Natural killer cell treated with Interleukin-12 subunit alpha and Interleukin-12 subunit beta and Interleukin-15 and Interleukin-18, amount 100 ng/mL, for 72 hours (primary cell): ENCODE measurements around the gene CTSC. TPM values are rescaled to one million over a fixed set of nuclear protein-coding genes. Genes with fewer than 3 reads are reported as not detected.
"Not testable (repeated sequence)": the region's sequence is repeated elsewhere in the genome, so short reads cannot be mapped to it uniquely, and the experiment has no call there.

Experiments
- ATAC-seq, 2 donors: fragments of 150-1000 bp; cut with Tn5 transposase in 1 of 2; sonication (Bioruptor Pico), chemical (Tn5 transposase) in 1 of 2; 2 replicates each; pipeline ENCODE4 v1.10.0; 2021
- DNase-seq: peaks from one replicate; pipeline ENCODE4 v3.0.0; 2022; ENCODE audit warnings: low spot score
- H3K27ac Mint-ChIP-seq, 2 donors: 1 replicate in 1 of 2; 2 replicates in 1 of 2; pipeline ENCODE4 v1.8.0; 2022; ENCODE audit warnings: mixed read lengths in 2 of 2, mild to moderate bottlenecking in 1 of 2, moderate library complexity in 1 of 2
- H3K27me3 Mint-ChIP-seq, 2 donors: 1 replicate in 1 of 2; 2 replicates in 1 of 2; pipeline ENCODE4 v1.8.0; 2022; ENCODE audit warnings: mixed read lengths in 2 of 2
- H3K36me3 Mint-ChIP-seq: one replicate; pipeline ENCODE4 v1.8.0; 2022; ENCODE audit warnings: mixed read lengths
- H3K4me1 Mint-ChIP-seq, 2 donors: 1 replicate in 1 of 2; 2 replicates in 1 of 2; pipeline ENCODE4 v1.8.0; 2022; ENCODE audit warnings: low read depth in 2 of 2, mixed read lengths in 2 of 2, mild to moderate bottlenecking in 1 of 2
- H3K4me3 Mint-ChIP-seq: one replicate; pipeline ENCODE4 v1.8.0; 2022; ENCODE audit warnings: mixed read lengths
- H3K9me3 Mint-ChIP-seq: 2 replicates; pipeline ENCODE4 v1.8.0; 2022; ENCODE audit warnings: mixed read lengths
- total RNA-seq, 2 donors: library from RNA; stranded (reverse); gene quantifications; one replicate each; pipeline ENCODE4 v1.2.3, GENCODE V29; 2022

The CTSC gene
- total RNA-seq, 2 donors from 2014 or later: 213 to 381 TPM

GRCh38 chr11:88340366-88340935 is 2.9 kb upstream of the CTSC start:
- H3K36me3 Mint-ChIP-seq: peaks cover 5% of the 10 kb centered on the region
- H3K4me1 Mint-ChIP-seq: peaks cover 53 to 60% of the 10 kb centered on the region in 2 donors
- ATAC-seq (no peak), DNase-seq (no peak)
- H3K9me3 Mint-ChIP-seq: no peaks in the 10 kb centered on the region
- H3K27me3 Mint-ChIP-seq: no peaks in the 10 kb centered on the region
- peak overlapping the region; percentile 82 to 100 for H3K27ac Mint-ChIP-seq
- H3K4me3 Mint-ChIP-seq: peak overlapping the region; percentile 93

- Mint-ChIP-seq H3K27ac (peak overlapping the region; percentile 82 to 100), H3K36me3 (peaks cover 20% of the 10 kb centered on the region), H3K27me3 (no peaks in the 10 kb centered on the region), H3K4me1 (peaks cover 41 to 62% of the 10 kb centered on the region in 2 donors), H3K9me3 (no peaks in the 10 kb centered on the region), H3K4me3 (peak overlapping the region; percentile 93)
- peak; percentile 86 for DNase-seq
- peak; percentile 72 to 83 for ATAC-seq
These were observed 592 bp upstream of the CTSC start for GRCh38 chr11:88337987-88338668.

GRCh38 chr11:88335284-88335683 is 2.3 kb downstream of the CTSC start:
- Mint-ChIP-seq H3K9me3 (no peaks in the 10 kb centered on the region), H3K36me3 (peaks cover 39% of the 10 kb centered on the region), H3K27ac (peak overlapping the region; percentile 82 to 100), H3K4me3 (peak overlapping the region; percentile 93), H3K4me1 (peaks cover 40 to 71% of the 10 kb centered on the region in 2 donors), H3K27me3 (no peaks in the 10 kb centered on the region)
- no peak for ATAC-seq
- no peak for DNase-seq

- no peak for DNase-seq
- peaks cover 50% of the 10 kb centered on the region for H3K36me3 Mint-ChIP-seq
- ATAC-seq: no peak
- H3K27me3 Mint-ChIP-seq: no peaks in the 10 kb centered on the region
- peaks cover 43 to 70% of the 10 kb centered on the region in 2 donors for H3K4me1 Mint-ChIP-seq
- H3K4me3 Mint-ChIP-seq: peak overlapping the region; percentile 93
- H3K9me3 Mint-ChIP-seq: no peaks in the 10 kb centered on the region
- H3K27ac Mint-ChIP-seq: peak overlapping the region; percentile 82 to 100
These were observed 3.7 kb downstream of the CTSC start for GRCh38 chr11:88333862-88334261.

GRCh38 chr11:88332851-88333250 is 4.7 kb downstream of the CTSC start:
- Mint-ChIP-seq H3K9me3 (no peaks in the 10 kb centered on the region), H3K4me3 (peak overlapping the region; percentile 93), H3K27ac (peak overlapping the region; percentile 51 to 81), H3K4me1 (peaks cover 42 to 67% of the 10 kb centered on the region in 2 donors), H3K36me3 (peaks cover 54% of the 10 kb centered on the region), H3K27me3 (no peaks in the 10 kb centered on the region)
- ATAC-seq (no peak), DNase-seq (no peak)

GRCh38 chr11:88330826-88331428 is 6.6 kb downstream of the CTSC start:
- Mint-ChIP-seq H3K9me3 (no peaks in the 10 kb centered on the region), H3K4me1 (peaks cover 49 to 79% of the 10 kb centered on the region in 2 donors), H3K36me3 (peaks cover 58% of the 10 kb centered on the region), H3K27me3 (no peaks in the 10 kb centered on the region), H3K27ac (peak overlapping the region; percentile 30 to 81), H3K4me3 (peak overlapping the region; percentile 30)
- ATAC-seq: no peak
- DNase-seq: no peak

- ATAC-seq: peak in 1 of 2 donors; percentile 20
- H3K36me3 Mint-ChIP-seq: peaks cover 51% of the 10 kb centered on the region
These were observed 7.8 kb downstream of the CTSC start for GRCh38 chr11:88329563-88330250.

GRCh38 chr11:88327462-88328143 is 9.9 kb downstream of the CTSC start:
- peak overlapping the region; percentile 43 for H3K4me3 Mint-ChIP-seq
- DNase-seq (no peak), ATAC-seq (no peak)
- peaks cover 64% of the 10 kb centered on the region for H3K36me3 Mint-ChIP-seq
- no peaks in the 10 kb centered on the region for H3K9me3 Mint-ChIP-seq
- no peaks in the 10 kb centered on the region for H3K27me3 Mint-ChIP-seq
- peaks cover 74 to 84% of the 10 kb centered on the region in 2 donors for H3K4me1 Mint-ChIP-seq
- peak overlapping the region; percentile 70 to 92 for H3K27ac Mint-ChIP-seq

More at GRCh38 chr11:88329563-88330250, 7.8 kb downstream of the CTSC start:
- no peak for DNase-seq
- peak overlapping the region; percentile 70 to 92 for H3K27ac Mint-ChIP-seq
- H3K9me3 Mint-ChIP-seq: no peaks in the 10 kb centered on the region
- no peaks in the 10 kb centered on the region for H3K27me3 Mint-ChIP-seq
- H3K4me1 Mint-ChIP-seq: peaks cover 53 to 78% of the 10 kb centered on the region in 2 donors
- peak overlapping the region; percentile 21 for H3K4me3 Mint-ChIP-seq

- peaks cover 66% of the 10 kb centered on the region for H3K36me3 Mint-ChIP-seq
- peak overlapping the region; percentile 70 to 92 for H3K27ac Mint-ChIP-seq
- DNase-seq (no peak), ATAC-seq (no peak)
- no peaks in the 10 kb centered on the region for H3K9me3 Mint-ChIP-seq
- H3K4me1 Mint-ChIP-seq: peaks cover 79 to 89% of the 10 kb centered on the region in 2 donors
- H3K4me3 Mint-ChIP-seq: peak overlapping the region; percentile 43
- H3K27me3 Mint-ChIP-seq: no peaks in the 10 kb centered on the region
These were observed 10.5 kb downstream of the CTSC start for GRCh38 chr11:88327061-88327460.

- no peak for DNase-seq
- H3K27ac Mint-ChIP-seq: peak overlapping the region; percentile 70 to 92
- H3K4me1 Mint-ChIP-seq: peaks cover 81 to 89% of the 10 kb centered on the region in 2 donors
- no peaks in the 10 kb centered on the region for H3K27me3 Mint-ChIP-seq
- peaks cover 66% of the 10 kb centered on the region for H3K36me3 Mint-ChIP-seq
- H3K4me3 Mint-ChIP-seq: peak overlapping the region; percentile 32
- no peak for ATAC-seq
- H3K9me3 Mint-ChIP-seq: no peaks in the 10 kb centered on the region
These were observed 11.4 kb downstream of the CTSC start for GRCh38 chr11:88326099-88326498.

- no peaks in the 10 kb centered on the region for H3K27me3 Mint-ChIP-seq
- peak overlapping the region; percentile 70 to 92 for H3K27ac Mint-ChIP-seq
- H3K4me1 Mint-ChIP-seq: peaks cover 77 to 87% of the 10 kb centered on the region in 2 donors
- peaks cover 64% of the 10 kb centered on the region for H3K36me3 Mint-ChIP-seq
- H3K9me3 Mint-ChIP-seq: no peaks in the 10 kb centered on the region
- no peak for ATAC-seq
- peak overlapping the region; percentile 61 for H3K4me3 Mint-ChIP-seq
- no peak for DNase-seq
These were observed 12.8 kb downstream of the CTSC start for GRCh38 chr11:88324562-88325345.

- not testable (repeated sequence) for H3K27me3 Mint-ChIP-seq, ATAC-seq, H3K9me3 Mint-ChIP-seq, DNase-seq
- peaks cover 51% of the 10 kb centered on the region for H3K36me3 Mint-ChIP-seq
- H3K4me1 Mint-ChIP-seq: peaks cover 66 to 76% of the 10 kb centered on the region in 2 donors
- H3K27ac Mint-ChIP-seq: peak overlapping the region; percentile 70 to 92
- H3K4me3 Mint-ChIP-seq: peak overlapping the region; percentile 61
These were observed 14.7 kb downstream of the CTSC start for GRCh38 chr11:88322881-88323280.
